ENCODE data around the gene ZNF124.
"Not testable (repeated sequence)": the region's sequence is repeated elsewhere in the genome, so short reads cannot be mapped to it uniquely, and the experiment has no call there.

DNA sequence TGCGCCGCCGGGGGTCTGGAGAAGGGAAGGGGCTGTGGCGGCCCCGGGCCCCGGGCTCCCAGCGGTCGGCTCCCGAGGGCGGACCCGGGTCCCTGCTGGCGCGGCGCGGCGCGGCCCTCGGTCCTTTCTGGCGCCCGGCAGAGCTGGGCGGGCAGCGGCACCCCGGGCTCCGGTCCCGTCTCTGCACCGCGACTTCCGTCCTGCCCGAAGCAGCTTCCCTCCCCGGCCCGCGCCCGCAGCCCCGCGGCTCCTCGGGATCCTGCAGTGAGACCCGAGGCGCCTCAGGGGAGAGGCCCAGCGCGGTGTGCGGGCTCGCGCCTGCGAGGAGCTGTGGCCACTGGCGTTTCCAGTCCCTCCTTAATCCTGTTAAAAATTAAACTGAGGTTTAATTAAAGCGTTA, 45.2 kb downstream of the ZNF124 start:
- TF ChIP-seq, protein P1, sequence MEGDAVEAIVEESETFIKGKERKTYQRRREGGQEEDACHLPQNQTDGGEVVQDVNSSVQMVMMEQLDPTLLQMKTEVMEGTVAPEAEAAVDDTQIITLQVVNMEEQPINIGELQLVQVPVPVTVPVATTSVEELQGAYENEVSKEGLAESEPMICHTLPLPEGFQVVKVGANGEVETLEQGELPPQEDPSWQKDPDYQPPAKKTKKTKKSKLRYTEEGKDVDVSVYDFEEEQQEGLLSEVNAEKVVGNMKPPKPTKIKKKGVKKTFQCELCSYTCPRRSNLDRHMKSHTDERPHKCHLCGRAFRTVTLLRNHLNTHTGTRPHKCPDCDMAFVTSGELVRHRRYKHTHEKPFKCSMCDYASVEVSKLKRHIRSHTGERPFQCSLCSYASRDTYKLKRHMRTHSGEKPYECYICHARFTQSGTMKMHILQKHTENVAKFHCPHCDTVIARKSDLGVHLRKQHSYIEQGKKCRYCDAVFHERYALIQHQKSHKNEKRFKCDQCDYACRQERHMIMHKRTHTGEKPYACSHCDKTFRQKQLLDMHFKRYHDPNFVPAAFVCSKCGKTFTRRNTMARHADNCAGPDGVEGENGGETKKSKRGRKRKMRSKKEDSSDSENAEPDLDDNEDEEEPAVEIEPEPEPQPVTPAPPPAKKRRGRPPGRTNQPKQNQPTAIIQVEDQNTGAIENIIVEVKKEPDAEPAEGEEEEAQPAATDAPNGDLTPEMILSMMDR (IDR thresholded peaks at IDR 0.05; ENCODE audit: low read depth, low read length, missing input control), result not testable (repeated sequence)
- TF ChIP-seq, protein P2, sequence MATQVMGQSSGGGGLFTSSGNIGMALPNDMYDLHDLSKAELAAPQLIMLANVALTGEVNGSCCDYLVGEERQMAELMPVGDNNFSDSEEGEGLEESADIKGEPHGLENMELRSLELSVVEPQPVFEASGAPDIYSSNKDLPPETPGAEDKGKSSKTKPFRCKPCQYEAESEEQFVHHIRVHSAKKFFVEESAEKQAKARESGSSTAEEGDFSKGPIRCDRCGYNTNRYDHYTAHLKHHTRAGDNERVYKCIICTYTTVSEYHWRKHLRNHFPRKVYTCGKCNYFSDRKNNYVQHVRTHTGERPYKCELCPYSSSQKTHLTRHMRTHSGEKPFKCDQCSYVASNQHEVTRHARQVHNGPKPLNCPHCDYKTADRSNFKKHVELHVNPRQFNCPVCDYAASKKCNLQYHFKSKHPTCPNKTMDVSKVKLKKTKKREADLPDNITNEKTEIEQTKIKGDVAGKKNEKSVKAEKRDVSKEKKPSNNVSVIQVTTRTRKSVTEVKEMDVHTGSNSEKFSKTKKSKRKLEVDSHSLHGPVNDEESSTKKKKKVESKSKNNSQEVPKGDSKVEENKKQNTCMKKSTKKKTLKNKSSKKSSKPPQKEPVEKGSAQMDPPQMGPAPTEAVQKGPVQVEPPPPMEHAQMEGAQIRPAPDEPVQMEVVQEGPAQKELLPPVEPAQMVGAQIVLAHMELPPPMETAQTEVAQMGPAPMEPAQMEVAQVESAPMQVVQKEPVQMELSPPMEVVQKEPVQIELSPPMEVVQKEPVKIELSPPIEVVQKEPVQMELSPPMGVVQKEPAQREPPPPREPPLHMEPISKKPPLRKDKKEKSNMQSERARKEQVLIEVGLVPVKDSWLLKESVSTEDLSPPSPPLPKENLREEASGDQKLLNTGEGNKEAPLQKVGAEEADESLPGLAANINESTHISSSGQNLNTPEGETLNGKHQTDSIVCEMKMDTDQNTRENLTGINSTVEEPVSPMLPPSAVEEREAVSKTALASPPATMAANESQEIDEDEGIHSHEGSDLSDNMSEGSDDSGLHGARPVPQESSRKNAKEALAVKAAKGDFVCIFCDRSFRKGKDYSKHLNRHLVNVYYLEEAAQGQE (IDR thresholded peaks at IDR 0.05), result not testable (repeated sequence)
- not testable (repeated sequence) for TF ChIP-seq NR2F2 (IDR thresholded peaks at IDR 0.05); RAD21 (IDR thresholded peaks at IDR 0.05); TAF1 (conservative IDR thresholded peaks at IDR 0.05)

All from liver (tissue), 3 donors.